LNCAP (cell line): Measurements from ENCODE around the gene DSG2.

ENCODE experiments used
- TF ChIP-seq, protein P1 (sequence below): fragments of 450-650 bp; IDR thresholded peaks from 2 replicates; pipeline ENCODE4 v1.5.1; 2017; ENCODE audit warnings: mild to moderate bottlenecking

DSG2 gene

DNA sequence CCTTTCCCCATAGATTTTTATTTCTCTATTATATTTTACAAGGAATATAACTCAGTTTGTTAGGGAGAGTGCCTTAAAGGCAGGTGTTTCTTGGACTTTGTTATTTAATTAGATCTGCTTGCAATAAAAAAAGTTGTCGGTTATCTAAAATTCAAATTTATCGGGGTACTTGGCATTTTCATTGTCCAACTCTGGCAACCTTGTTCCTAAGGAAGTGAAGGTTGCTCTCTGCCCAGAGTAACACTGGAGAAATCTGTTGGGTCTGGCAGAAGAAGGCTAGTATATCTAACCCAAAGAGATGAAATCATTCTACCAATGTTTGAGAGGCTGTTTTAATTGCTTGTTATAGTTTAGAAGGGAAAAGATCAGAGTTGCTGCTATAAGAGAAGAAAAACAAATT is 50.9 kb downstream of the DSG2 start:
- TF ChIP-seq, protein P1, sequence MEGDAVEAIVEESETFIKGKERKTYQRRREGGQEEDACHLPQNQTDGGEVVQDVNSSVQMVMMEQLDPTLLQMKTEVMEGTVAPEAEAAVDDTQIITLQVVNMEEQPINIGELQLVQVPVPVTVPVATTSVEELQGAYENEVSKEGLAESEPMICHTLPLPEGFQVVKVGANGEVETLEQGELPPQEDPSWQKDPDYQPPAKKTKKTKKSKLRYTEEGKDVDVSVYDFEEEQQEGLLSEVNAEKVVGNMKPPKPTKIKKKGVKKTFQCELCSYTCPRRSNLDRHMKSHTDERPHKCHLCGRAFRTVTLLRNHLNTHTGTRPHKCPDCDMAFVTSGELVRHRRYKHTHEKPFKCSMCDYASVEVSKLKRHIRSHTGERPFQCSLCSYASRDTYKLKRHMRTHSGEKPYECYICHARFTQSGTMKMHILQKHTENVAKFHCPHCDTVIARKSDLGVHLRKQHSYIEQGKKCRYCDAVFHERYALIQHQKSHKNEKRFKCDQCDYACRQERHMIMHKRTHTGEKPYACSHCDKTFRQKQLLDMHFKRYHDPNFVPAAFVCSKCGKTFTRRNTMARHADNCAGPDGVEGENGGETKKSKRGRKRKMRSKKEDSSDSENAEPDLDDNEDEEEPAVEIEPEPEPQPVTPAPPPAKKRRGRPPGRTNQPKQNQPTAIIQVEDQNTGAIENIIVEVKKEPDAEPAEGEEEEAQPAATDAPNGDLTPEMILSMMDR = no peak

GRCh38 chr18:31549416-31549815 is 51.4 kb downstream of the DSG2 start:
- TF ChIP-seq, protein P1 = no peak

DNA sequence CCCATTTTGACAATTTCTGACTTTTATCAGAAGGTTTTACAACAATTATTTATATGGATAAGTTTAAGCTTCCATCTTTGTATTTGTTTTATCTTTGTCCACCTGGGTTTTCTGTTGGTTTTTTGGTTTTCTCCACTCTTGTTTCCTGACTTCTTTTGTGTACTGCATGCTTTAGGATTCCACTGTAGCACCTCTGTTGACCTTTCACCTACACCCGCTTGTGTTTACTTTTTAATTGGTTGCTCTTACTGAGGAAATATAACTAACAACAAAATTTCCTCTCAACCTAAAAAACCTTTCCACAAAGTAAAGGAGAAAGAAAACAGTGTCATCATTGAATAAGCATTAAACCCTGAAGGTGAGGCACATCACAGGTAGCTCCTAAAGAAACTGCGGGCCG is 53.9 kb downstream of the DSG2 start:
- TF ChIP-seq, protein P1 = no peak

GRCh38 chr18:31553800-31554199 is 55.8 kb downstream of the DSG2 start:
- TF ChIP-seq, protein P1 = no peak

- TF ChIP-seq, protein P1 = no peak
These were observed 56.8 kb downstream of the DSG2 start for GRCh38 chr18:31554776-31555175.

DNA sequence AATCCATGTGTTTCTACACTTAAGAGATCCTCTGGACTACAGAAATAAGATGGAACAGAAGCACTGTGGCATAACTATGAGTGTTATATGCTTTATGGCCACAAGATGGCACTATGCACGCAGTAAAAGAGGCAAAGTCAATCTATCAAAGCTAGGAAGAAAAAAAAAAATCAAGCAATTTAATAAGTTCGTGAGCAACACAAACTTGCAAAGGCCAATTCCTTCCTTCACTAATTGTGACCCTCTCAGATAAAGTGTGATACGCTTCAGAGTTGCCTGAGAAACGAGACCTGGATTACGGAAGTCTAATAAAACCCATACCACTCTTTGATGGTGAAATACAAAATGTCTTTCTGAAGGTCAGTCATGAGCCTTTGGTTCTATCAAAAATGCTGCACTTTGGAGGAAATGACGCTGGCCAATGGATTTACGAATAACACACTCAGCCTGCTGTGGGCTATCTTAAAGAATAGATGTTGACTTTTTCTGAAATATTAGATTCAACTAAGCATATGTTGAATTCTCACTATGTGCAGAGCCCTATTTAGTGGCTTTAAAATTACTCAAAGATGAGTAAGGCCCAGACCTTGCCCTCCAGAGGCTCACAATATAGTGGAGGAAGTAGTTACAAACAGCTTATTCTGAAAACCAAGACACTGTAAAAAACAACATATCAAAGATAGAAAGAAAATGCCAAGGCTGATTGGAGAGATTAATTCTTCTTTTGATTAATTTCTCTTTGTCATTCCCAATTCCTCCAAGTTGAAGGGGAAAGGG is 58.2 kb downstream of the DSG2 start:
- TF ChIP-seq, protein P1 = peak; percentile 84

DNA sequence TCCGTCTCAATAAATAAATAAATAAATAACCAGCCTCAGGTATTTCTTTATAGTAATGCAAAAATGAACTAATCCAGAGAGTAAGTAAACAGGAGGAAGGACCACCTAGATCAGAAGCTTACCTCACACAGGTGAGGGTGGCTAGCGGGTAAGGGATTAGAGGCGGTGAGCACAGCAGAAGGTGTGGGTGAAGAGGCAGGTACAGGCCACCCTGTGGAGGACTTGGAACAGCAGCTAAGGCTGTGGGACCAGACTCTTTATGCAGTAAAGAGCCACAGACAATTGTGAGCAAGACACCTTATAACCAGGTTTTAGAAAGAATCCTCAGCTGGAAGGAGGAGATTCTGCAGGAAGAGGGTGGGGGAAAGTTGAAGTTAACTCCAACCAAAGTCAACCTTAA is 59.5 kb downstream of the DSG2 start:
- TF ChIP-seq, protein P1 = no peak

GRCh38 chr18:31558567-31558966 is 60.6 kb downstream of the DSG2 start:
- TF ChIP-seq, protein P1 = no peak
